ENCODE measurements around the gene CALM3. TPM values are rescaled to one million over a fixed set of nuclear protein-coding genes. Genes with fewer than 3 reads are reported as not detected.

CALM3 gene
- total RNA-seq, 1 experiment from 2014 or later: 247 TPM

GRCh38 chr19:46635920-46636761 is 35.0 kb downstream of the CALM3 start, which contains the start of gene GNG8:
TSS of gene GNG8 (minus strand) at chr19:46636202. CDS start at chr19:46634682, 1,520 bp downstream.
- no peak for DNase-seq (ENCODE audit: low read depth)

- no peak for DNase-seq (ENCODE audit: low read depth)
Measured at GRCh38 chr19:46637224-46637623, 36.1 kb downstream of the CALM3 start.

GRCh38 chr19:46639358-46640182 is 38.4 kb downstream of the CALM3 start:
- DNase-seq (ENCODE audit: low read depth): no peak

- no peak for DNase-seq (ENCODE audit: low read depth)
Measured at GRCh38 chr19:46640656-46641055, 39.5 kb downstream of the CALM3 start.

- DNase-seq (ENCODE audit: low read depth): no peak
Measured at GRCh38 chr19:46644720-46645119, 43.6 kb downstream of the CALM3 start.

- DNase-seq (ENCODE audit: low read depth): no peak
Measured at GRCh38 chr19:46646402-46646801, 45.3 kb downstream of the CALM3 start.

- no peak for DNase-seq (ENCODE audit: low read depth)
Measured at GRCh38 chr19:46648060-46648960, 47.2 kb downstream of the CALM3 start.

- DNase-seq (ENCODE audit: low read depth): no peak
Measured at GRCh38 chr19:46648961-46649960, 48.1 kb downstream of the CALM3 start.

GRCh38 chr19:46650445-46650844 is 49.3 kb downstream of the CALM3 start:
- no peak for DNase-seq (ENCODE audit: low read depth)

GRCh38 chr19:46654621-46655152 is 53.6 kb downstream of the CALM3 start:
- DNase-seq (ENCODE audit: low read depth): no peak

- DNase-seq (ENCODE audit: low read depth): no peak
Measured at GRCh38 chr19:46656541-46656940, 55.4 kb downstream of the CALM3 start.

GRCh38 chr19:46659151-46660007 is 58.2 kb downstream of the CALM3 start:
- no peak for DNase-seq (ENCODE audit: low read depth)

- no peak for DNase-seq (ENCODE audit: low read depth)
Measured at GRCh38 chr19:46660008-46660517, 58.9 kb downstream of the CALM3 start.

Other genes with a start within 250 kb of the CALM3 start
- gene CCDC8, start 187.8 kb upstream of the CALM3 start, total RNA-seq (2014; rRNA removed): 17.5 and 18.5 TPM in 2 replicates
- gene PNMA8C, start 172.4 kb upstream of the CALM3 start, total RNA-seq (2014; rRNA removed): 0.17 TPM in 1 of 2 replicates, not detected in the other
- gene PNMA8A, start 129.8 kb upstream of the CALM3 start, total RNA-seq (2014; rRNA removed): 74.8 and 80.1 TPM in 2 replicates
- gene PNMA8B, start 105.5 kb upstream of the CALM3 start, total RNA-seq (2014; rRNA removed): 0.19 TPM in 1 of 2 replicates, not detected in the other
- gene PTGIR, start 23.8 kb downstream of the CALM3 start, total RNA-seq (2014; rRNA removed): not detected in 2 replicates
- not detected in 2 replicates for gene GNG8, start 34.9 kb downstream of the CALM3 start, total RNA-seq (2014; rRNA removed)
- 1.7 and 1.8 TPM in 2 replicates for gene DACT3, start 59.9 kb downstream of the CALM3 start, total RNA-seq (2014; rRNA removed)
- gene PRKD2, start 115.8 kb downstream of the CALM3 start, total RNA-seq (2014; rRNA removed): 17.3 and 25.2 TPM in 2 replicates
- gene FKRP, start 144.7 kb downstream of the CALM3 start, total RNA-seq (2014; rRNA removed): 29.7 and 33.8 TPM in 2 replicates
- gene STRN4, start 145.1 kb downstream of the CALM3 start, total RNA-seq (2014; rRNA removed): 78.1 and 83.9 TPM in 2 replicates
- 68.0 and 77.1 TPM in 2 replicates for gene SLC1A5, start 187.3 kb downstream of the CALM3 start, total RNA-seq (2014; rRNA removed)
- gene AP2S1, start 249.5 kb downstream of the CALM3 start, total RNA-seq (2014; rRNA removed): 160 and 175 TPM in 2 replicates